GM18907 (cell line): Measurements from ENCODE around the gene MBD2.

Experiments used
- ATAC-seq: cut with Tn5 transposase; IDR thresholded peaks from one replicate; pipeline ENCODE4 v1.9.1; 2021; ENCODE audit warnings: mild to moderate bottlenecking, moderate library complexity; ENCODE audit not compliant: unreplicated experiment

Gene MBD2

GRCh38 chr18:54203914-54204313, 20.6 kb downstream of the MBD2 start:
- peak; percentile 83 for ATAC-seq

- no peak for ATAC-seq
Measured at GRCh38 chr18:54202851-54203250, 21.6 kb downstream of the MBD2 start.

- no peak for ATAC-seq
Measured at GRCh38 chr18:54197747-54198411, 26.6 kb downstream of the MBD2 start.

DNA sequence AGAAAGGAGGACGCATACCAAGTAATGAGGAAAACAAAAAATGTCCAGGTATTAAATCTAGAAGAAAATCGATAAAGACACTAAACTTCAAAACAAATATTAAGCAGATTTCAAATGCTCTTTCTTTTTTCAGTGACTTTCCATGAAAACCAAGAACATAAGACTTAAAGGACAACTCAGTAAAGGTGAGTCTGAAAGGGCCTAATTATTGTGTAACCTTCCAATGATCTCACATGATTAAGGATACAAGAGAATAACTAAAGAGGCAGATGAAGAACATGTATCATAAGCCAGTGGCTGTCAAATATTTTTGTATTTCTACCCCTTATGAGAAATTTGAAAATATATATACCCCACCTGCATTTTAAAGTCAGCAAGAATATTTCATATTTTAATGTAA, 30.7 kb downstream of the MBD2 start:
- no peak for ATAC-seq

- ATAC-seq, result no peak
Measured at GRCh38 chr18:54192900-54193299, 31.6 kb downstream of the MBD2 start.

GRCh38 chr18:54192415-54192814, 32.1 kb downstream of the MBD2 start:
- ATAC-seq, result no peak

DNA sequence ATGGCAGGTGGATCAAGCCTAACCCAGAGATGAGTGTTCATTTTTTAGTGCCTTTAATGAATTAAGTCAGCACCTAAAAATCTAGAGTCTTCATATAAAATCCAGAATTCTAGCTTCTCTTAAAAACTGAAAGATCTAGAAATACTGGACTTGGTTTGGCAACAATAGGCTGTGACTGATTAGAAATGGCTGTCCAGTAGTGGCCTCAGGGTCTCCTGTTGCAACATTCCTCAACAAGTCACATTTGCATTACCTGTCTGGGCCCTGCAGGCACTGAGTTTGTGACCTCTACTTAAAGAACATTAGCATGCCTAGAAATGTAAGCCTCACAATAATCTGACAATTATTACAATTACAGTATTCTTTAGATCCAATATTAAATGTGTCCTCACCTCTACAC, 33.1 kb downstream of the MBD2 start:
- no peak for ATAC-seq

GRCh38 chr18:54187372-54187771, 37.1 kb downstream of the MBD2 start:
- no peak for ATAC-seq

DNA sequence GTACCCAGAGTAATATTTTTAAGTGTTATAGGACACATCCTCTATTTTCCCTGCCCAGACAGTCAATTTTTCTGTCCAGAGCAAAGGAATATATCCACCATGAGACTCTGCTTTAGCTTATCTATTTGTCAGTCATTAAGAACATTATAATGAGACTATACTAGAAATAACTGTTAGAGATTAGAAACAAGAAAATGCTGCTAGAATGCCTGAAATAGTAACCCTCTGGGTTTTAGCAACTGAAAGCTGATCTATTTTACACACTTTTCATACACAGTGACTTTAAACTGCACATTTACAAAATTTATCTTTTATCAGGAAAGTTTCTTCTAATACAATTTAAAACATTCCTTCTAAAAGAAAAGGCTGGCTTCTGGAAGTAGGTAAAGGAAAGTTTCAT, 39.6 kb downstream of the MBD2 start:
- ATAC-seq, result no peak

DNA sequence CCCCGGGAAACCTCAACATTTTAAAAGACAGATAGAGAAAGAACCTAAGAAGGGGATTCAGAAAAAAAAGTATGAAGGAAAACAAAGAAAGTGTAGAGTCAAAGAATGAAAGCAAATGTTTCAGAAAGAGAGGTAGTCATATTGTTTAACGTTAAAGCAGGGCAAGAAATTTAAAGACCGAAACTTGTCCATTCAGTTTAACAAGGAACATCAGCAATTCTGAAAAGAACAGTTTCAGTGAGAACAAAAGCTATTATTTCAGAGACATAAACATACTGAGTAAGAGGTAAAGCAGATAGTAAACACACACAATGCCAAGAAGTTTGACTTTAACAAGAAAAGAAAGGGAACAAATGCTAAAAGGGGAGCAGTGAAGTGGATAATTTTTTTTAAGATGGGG, 41.1 kb downstream of the MBD2 start:
- ATAC-seq, result no peak

DNA sequence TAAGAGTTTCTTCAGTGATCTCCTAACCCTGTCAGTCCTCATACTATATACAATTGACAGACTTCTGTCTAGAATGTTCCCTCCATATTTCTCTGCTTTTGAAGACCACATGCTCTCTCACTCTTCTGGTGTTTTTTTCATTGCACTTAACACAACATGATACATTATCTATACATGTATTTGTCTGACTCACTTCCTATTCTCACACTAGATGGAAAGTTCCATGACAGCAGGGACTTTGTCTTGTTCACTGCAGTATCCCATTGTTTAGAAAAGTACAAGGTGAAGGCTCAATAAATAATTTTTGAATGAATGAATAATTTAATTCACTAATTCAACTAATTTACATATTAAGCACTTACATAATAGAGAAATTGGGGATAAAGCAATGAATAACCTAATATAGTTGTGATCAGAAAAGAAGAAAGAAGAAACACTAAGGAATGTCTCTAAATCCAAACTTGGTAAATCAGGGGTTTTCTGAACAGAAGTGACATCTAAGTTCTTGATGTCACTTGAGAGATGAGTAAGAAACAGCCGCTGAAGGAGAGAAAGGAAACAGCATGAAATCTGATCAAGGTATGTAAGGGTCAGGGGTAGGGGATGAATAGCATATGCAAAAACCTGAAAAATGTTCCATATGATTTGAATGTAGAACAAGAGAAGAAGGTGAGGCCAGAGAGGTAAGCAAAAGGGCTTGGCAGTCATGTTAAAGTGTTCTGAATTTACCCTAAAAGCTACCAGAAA, 42.4 kb downstream of the MBD2 start:
- ATAC-seq, result peak; percentile 76

- ATAC-seq, result peak; percentile 64
Measured at GRCh38 chr18:54173980-54174630, 50.4 kb downstream of the MBD2 start.

DNA sequence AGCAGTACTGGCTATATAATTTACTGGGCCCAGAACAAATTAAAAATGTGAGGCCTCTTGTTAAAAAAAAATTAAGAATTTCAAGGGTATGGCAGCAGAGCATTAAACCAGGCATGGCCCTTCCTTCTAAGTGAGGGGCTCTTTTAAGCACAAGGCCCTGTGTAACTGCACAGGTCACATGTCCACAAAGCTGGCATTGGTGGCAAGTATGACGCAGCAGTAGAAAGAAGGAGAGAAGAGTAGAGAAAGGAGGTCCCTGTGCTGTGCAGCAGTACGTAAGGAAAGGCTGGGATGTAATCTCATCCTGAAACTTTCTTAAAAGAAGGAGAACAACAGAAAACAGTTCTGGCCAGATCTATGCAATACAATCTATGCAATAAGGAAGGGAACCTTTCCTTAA, 51.2 kb downstream of the MBD2 start:
- ATAC-seq, result no peak

DNA sequence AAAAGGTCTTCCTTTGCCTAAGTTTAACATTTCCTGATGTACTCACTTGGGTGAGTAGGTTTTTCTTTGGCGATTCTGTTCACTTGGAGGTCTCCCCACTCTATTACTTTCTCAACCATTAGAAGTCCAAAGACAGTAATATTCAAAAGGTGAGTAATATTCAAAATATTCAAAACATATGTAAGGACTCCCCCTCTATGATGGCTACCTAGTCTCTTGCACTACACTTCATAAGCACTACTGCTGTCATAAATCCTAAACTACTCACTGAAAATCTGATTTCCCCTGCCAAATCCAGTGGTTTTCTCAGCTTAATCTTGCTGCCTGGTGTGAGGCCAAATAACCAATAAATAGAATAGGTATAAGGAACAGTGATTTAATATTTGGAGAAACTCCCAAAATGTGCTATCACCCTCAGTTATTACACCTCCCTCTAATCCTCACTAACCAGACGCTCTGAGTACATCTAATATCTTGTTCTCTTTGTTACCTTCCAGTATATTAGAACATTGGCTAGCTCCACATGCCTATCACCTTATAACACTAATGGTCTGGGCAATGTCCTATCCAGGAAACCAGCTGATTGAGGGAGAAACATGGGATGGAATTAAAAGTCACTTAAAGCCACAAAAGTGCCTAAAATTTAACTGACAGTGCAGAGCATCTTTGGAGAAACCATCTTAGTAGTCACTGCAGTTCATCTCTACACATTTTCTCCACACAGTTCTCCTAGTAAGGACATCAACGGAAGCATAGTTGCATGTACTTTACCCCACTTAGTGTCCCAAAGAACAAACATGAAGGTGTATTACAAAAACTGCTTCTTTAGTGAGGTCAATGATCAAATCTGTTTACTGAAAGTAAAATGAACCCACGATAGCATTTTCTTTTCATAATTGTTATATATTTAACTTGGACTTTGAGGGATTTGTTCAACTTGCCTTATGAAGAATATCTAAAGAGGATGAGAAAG, 54.8 kb downstream of the MBD2 start:
- no peak for ATAC-seq

GRCh38 chr18:54165450-54165849, 59.0 kb downstream of the MBD2 start:
- no peak for ATAC-seq

DNA sequence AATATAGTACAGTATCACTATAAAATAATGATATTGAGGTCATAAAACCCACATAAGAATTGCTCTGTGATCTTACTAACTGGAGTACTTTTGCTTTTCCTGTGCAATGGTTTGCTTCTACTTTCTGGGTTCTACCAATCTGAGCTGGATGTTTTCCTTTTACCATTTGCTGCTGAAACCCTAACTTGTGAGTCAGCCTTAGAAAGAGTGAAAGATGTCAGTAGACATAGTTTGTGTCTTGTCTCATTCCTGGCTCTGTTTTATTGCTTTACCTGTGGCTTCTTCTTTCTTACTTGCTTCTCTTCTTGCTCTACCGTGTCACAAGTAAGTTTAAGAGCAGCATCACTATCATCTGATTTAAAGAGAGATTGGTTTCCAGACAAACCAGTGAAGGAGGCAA, 61.0 kb downstream of the MBD2 start:
- no peak for ATAC-seq

GRCh38 chr18:54162431-54162830, 62.0 kb downstream of the MBD2 start:
- ATAC-seq, result no peak

- no peak for ATAC-seq
Measured at GRCh38 chr18:54161267-54161666, 63.2 kb downstream of the MBD2 start.

- ATAC-seq, result no peak
Measured at GRCh38 chr18:54159906-54160305, 64.6 kb downstream of the MBD2 start.

DNA sequence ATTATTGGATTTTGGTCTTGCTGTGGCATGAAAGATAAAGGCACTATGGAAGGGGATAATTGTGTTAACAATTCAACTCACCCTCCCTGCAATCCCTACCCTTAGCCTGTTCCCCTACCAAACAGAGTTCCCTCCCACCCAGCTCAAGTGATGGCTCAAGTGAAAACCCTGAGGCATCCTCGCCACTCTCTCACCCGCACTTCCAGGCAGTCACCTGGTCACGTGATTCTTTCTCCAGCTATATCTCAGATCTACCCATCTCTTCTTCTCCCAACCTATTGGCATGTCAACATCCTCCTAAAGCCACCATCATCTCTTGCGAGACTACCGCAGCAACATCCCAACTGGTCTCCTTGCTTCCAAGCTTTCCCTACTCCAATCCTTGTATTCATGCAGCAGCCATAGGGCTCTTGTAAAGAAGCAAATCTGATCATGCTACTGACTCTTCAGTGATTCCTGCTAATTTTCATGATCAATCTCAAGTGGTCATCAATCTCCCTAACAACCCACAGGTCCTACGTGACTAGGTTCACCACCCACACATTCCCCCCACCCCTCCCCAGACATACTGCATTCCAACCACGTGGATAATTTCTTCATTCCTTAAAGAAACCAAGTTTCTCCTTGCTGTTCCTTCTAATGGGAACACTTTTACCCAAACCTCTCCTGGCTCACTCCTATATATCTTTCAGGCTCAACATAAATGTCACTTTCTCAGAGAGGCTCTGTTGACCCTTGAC, 66.7 kb downstream of the MBD2 start:
- no peak for ATAC-seq
